ENCODE results near the gene PMP22.

Gene PMP22

GRCh38 chr17:15270628-15271381 lies 5.7 kb upstream of the PMP22 start:
- no peak for DNase-seq (ENCODE audit: low spot score)
- no peak for TF ChIP-seq CTCF (IDR thresholded peaks at IDR 0.05)
- no peak overlapping the region for H3K4me3 ChIP-seq
- H3K27ac ChIP-seq, result no peak overlapping the region

- no peak overlapping the region for H3K4me3 ChIP-seq
- TF ChIP-seq CTCF (IDR thresholded peaks at IDR 0.05), result no peak
- no peak for DNase-seq (ENCODE audit: low spot score)
- H3K27ac ChIP-seq, result peak overlapping the region in 1 of 2 donors; percentile 51
Measured at GRCh38 chr17:15269780-15270089, 4.6 kb upstream of the PMP22 start.

- no peak for DNase-seq (ENCODE audit: low spot score)
- peak overlapping the region in 1 of 2 donors; percentile 51 for H3K27ac ChIP-seq
- no peak for TF ChIP-seq CTCF (IDR thresholded peaks at IDR 0.05)
- no peak overlapping the region for H3K4me3 ChIP-seq
Measured at GRCh38 chr17:15269087-15269779, 4.1 kb upstream of the PMP22 start.

- no peak for TF ChIP-seq CTCF (IDR thresholded peaks at IDR 0.05)
- Histone ChIP-seq H3K4me3 (no peak overlapping the region), H3K27ac (peak overlapping the region in 1 of 2 donors; percentile 16)
- no peak for DNase-seq (ENCODE audit: low spot score)
Measured at GRCh38 chr17:15268461-15268860, 3.3 kb upstream of the PMP22 start.

- Histone ChIP-seq H3K27ac (peak overlapping the region in 1 of 2 donors; percentile 16), H3K4me3 (no peak overlapping the region)
- TF ChIP-seq CTCF (IDR thresholded peaks at IDR 0.05), result no peak
- no peak for DNase-seq (ENCODE audit: low spot score)
Measured at GRCh38 chr17:15267996-15268395, 2.9 kb upstream of the PMP22 start.

GRCh38 chr17:15266325-15267125 lies 1.4 kb upstream of the PMP22 start:
- no peak overlapping the region for H3K27ac ChIP-seq
- DNase-seq (ENCODE audit: low spot score), result no peak
- H3K4me3 ChIP-seq, result no peak overlapping the region
- TF ChIP-seq CTCF (IDR thresholded peaks at IDR 0.05), result no peak

Data from coronary artery (tissue), 2 donors.